Body of pancreas (tissue), 4 donors: ENCODE data around the gene MEN1. TPM values are rescaled to one million over a fixed set of nuclear protein-coding genes. Genes with fewer than 3 reads are reported as not detected.
A peak's percentile ranks its signal among the peaks of the same experiment; 100 is the strongest.

Experiments used
- ATAC-seq: fragments of 150-250 bp; one replicate; pipeline ENCODE4 v1.9.1; 2016
- DNase-seq, 4 donors: peaks; one replicate each; pipeline ENCODE4 v3.0.0-alpha.2; 2019
- H3K27ac ChIP-seq, 4 donors: fragments of 200-600 bp; sonication (generic); 1 replicate in 3 of 4; 2 replicates in 1 of 4; pipeline versions ENCODE4 v1.5.1 to v1.6.1; 2016 to 2019; ENCODE audit warnings: mild to moderate bottlenecking in 1 of 4, mixed read lengths in 1 of 4, moderate library complexity in 1 of 4
- H3K27me3 ChIP-seq, 2 donors: fragments of 200-600 bp; sonication (generic); one replicate each; pipeline ENCODE4 v1.6.0; 2016; ENCODE audit warnings: mild to moderate bottlenecking in 1 of 2
- H3K36me3 ChIP-seq, 2 donors: fragments of 200-600 bp; sonication (generic); replicated peaks in 1 of 2; 2 replicates each; pipeline ENCODE4 v1.5.1; 2016; ENCODE audit warnings: low read depth in 2 of 2; ENCODE audit not compliant: insufficient read depth in 1 of 2
- H3K4me1 ChIP-seq: fragments of 200-600 bp; sonication (generic); one replicate; pipeline ENCODE4 v1.6.0; 2016
- H3K4me3 ChIP-seq, 2 donors: fragments of 200-600 bp; sonication (generic); 1 replicate in 1 of 2; 2 replicates in 1 of 2; pipeline ENCODE4 v1.5.1; 2016 to 2019
- H3K9me3 ChIP-seq, 3 donors: fragments of 200-600 bp; sonication (generic); 1 replicate in 2 of 3; 2 replicates in 1 of 3; pipeline ENCODE4 v1.5.1; 2016
- POLR2A ChIP-seq, 3 donors: fragments of 450-650 bp; IDR thresholded peaks; one replicate each; pipeline ENCODE4 v1.6.1; 2016; ENCODE audit warnings: antibody characterized with exemption in 3 of 3, mild to moderate bottlenecking in 2 of 3
- WGBS, 2 donors: methylation state at CpG; one replicate each; pipeline ENCODE4 v1.1.5; 2017; 5-methylcytosine and 5-hydroxymethylcytosine counted together
- intact Hi-C: fragments of 100-400 bp; cut with DNase I; formaldehyde crosslinking; loops from one replicate; pipeline ENCODE4 v1.15.1; 2023
- total RNA-seq, 2 donors: library from RNA; depleted of rRNA; stranded (reverse); fragments of >200 nt; gene quantifications; one replicate each; pipeline ENCODE4 v1.1.0, GENCODE V29; 2016
- TF ChIP-seq, protein P1 (sequence below), 7 experiments: fragments of 450-650 bp in 4 of 7; fragments of 200-600 bp in 3 of 7; sonication (generic) in 3 of 7; IDR thresholded peaks; one replicate each; pipeline ENCODE4 v1.5.1; 2016 to 2019; ENCODE audit warnings: antibody characterized with exemption in 7 of 7

Gene MEN1
- total RNA-seq, 2 donors from 2014 or later, result 18.8 to 18.9 TPM

DNA sequence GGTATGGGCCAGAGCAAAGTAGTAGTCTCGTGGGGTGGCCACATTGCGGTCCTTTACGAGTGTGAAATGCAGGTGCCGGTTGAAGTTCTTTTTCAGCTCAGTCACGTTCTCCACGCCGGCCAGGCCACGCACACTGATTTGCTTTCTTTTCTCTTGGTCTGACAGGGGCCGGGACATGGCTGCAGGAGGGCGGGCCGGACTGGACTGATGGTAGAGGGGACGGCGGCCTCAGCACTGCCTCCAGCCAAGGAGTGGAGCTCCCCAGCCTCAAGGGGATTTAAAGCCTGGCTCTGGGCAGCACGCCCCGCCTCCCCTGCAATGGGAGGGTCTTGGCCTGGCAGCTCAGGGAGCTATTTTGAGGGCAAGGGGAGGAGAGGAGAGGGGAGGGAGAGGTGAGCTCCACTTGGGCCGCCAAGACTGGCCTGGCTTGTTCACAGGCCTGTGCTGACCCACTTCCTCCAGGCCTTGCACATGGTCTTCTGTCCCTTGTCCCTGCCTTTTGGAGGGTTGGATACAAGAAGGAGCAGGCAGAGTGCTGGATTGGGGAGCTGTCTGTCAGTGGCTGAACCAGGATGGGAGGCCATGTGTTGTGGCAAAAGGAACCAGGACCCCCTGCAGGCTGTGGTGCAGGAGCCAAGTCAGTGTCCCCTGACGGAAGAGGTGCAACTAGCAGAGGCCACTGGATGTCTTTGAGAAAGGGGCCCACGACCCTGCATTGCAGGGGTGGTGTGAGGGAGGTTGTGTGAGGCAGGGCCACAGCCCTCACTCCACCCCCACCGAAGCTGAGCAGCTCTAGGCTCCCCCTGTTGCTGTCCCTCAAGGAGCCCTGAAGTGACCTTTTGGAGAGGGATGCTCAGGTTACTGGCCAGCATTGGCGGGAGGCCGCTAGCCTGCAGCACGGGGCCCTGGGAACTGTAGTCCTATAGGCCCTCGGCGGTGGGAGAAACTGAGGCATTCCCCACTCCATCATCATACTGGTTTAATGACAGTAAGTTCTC, 50.3 kb downstream of the MEN1 start, which contains the start of gene PYGM:
TSS of gene PYGM (minus strand) at position 253 of the 998 bp plus-strand sequence. CDS start at position 177, 76 bp downstream.
- H3K27me3 ChIP-seq, result no peaks in the 10 kb centered on the region
- DNase-seq, result peak in 3 of 4 donors; percentile 27 to 51 (median 51)
- no peak within 1 kb of the TSS for H3K4me3 ChIP-seq
- 66 to 75% methylated on average over 20 to 24 of the region's 24 CpGs for WGBS, 2 donors
- H3K9me3 ChIP-seq, result no peaks in the 10 kb centered on the region
- peaks cover 9% of the 10 kb centered on the region for H3K4me1 ChIP-seq
- intact Hi-C loops, result no loop called here
- peaks cover 4 to 6% of the 10 kb centered on the region in 2 donors for H3K36me3 ChIP-seq
- peak; percentile 33 for ATAC-seq
- TF ChIP-seq, protein P1, sequence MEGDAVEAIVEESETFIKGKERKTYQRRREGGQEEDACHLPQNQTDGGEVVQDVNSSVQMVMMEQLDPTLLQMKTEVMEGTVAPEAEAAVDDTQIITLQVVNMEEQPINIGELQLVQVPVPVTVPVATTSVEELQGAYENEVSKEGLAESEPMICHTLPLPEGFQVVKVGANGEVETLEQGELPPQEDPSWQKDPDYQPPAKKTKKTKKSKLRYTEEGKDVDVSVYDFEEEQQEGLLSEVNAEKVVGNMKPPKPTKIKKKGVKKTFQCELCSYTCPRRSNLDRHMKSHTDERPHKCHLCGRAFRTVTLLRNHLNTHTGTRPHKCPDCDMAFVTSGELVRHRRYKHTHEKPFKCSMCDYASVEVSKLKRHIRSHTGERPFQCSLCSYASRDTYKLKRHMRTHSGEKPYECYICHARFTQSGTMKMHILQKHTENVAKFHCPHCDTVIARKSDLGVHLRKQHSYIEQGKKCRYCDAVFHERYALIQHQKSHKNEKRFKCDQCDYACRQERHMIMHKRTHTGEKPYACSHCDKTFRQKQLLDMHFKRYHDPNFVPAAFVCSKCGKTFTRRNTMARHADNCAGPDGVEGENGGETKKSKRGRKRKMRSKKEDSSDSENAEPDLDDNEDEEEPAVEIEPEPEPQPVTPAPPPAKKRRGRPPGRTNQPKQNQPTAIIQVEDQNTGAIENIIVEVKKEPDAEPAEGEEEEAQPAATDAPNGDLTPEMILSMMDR (IDR thresholded peaks at IDR 0.05), result no peak
- H3K27ac ChIP-seq, result no peak within 1 kb of the TSS

GRCh38 chr11:64759131-64759721, 51.1 kb downstream of the MEN1 start:
- WGBS, 2 donors, result 77 to 86% methylated on average over 17 to 21 of the region's 21 CpGs
- H3K36me3 ChIP-seq, result peaks cover 0 to 2% of the 10 kb centered on the region in 2 donors
- TF ChIP-seq, protein P1 (IDR thresholded peaks at IDR 0.05), result no peak
- no peak for TF ChIP-seq POLR2A (IDR thresholded peaks at IDR 0.05)
- peaks cover 9% of the 10 kb centered on the region for H3K4me1 ChIP-seq
- H3K27me3 ChIP-seq, result no peaks in the 10 kb centered on the region
- DNase-seq (no peak), ATAC-seq (no peak)
- no peak overlapping the region for H3K27ac ChIP-seq
- intact Hi-C loops, result no loop called here
- no peak overlapping the region for H3K4me3 ChIP-seq
- no peaks in the 10 kb centered on the region for H3K9me3 ChIP-seq

GRCh38 chr11:64758330-64759079, 51.8 kb downstream of the MEN1 start:
- H3K27me3 ChIP-seq, result no peaks in the 10 kb centered on the region
- H3K36me3 ChIP-seq, result no peaks in the 10 kb centered on the region
- DNase-seq (no peak), ATAC-seq (no peak)
- no peak overlapping the region for H3K4me3 ChIP-seq
- no peak for TF ChIP-seq POLR2A (IDR thresholded peaks at IDR 0.05)
- TF ChIP-seq, protein P1 (IDR thresholded peaks at IDR 0.05), result no peak
- 85 to 87% methylated on average over 7 to 13 of the region's 15 CpGs for WGBS, 2 donors
- H3K9me3 ChIP-seq, result no peaks in the 10 kb centered on the region
- peaks cover 2% of the 10 kb centered on the region for H3K4me1 ChIP-seq
- intact Hi-C loops, result no loop called here
- H3K27ac ChIP-seq, result no peak overlapping the region

GRCh38 chr11:64757549-64758329, 52.6 kb downstream of the MEN1 start:
- no peak for DNase-seq
- Histone ChIP-seq H3K36me3 (no peaks in the 10 kb centered on the region), H3K9me3 (no peaks in the 10 kb centered on the region), H3K27ac (no peak overlapping the region), H3K4me1 (no peaks in the 10 kb centered on the region), H3K27me3 (no peaks in the 10 kb centered on the region), H3K4me3 (no peak overlapping the region)
- ATAC-seq, result no peak
- WGBS, 2 donors, result 81% methylated on average over 18 of the region's 19 CpGs; no CpG with 5 or more reads in 1 of the 2 donors
- TF ChIP-seq, protein P1 (IDR thresholded peaks at IDR 0.05), result no peak
- TF ChIP-seq POLR2A (IDR thresholded peaks at IDR 0.05), result no peak
- intact Hi-C loops, result no loop called here
